Stomach (tissue), 9 donors: ENCODE data around the gene HTR2A. TPM values are rescaled to one million over a fixed set of nuclear protein-coding genes. Genes with fewer than 3 reads are reported as not detected.

Source experiments
- DNase-seq, 2 donors: peaks; one replicate each; pipeline versions ENCODE4 v3.0.0 to v3.0.0-alpha.2; 2013 to 2019
- H3K27ac ChIP-seq, 5 donors: fragments of 200-600 bp in 4 of 5; sonication (generic) in 4 of 5; one replicate each; pipeline ENCODE4 v1.5.1; 2013 to 2019; ENCODE audit warnings: mild to moderate bottlenecking in 1 of 5, moderate library complexity in 1 of 5
- H3K27me3 ChIP-seq, 3 donors: fragments of 200-600 bp; sonication (generic); one replicate each; pipeline ENCODE4 v1.5.1; 2017 to 2019; ENCODE audit warnings: mixed run types in 1 of 3
- H3K36me3 ChIP-seq, 4 donors: fragments of 200-600 bp; sonication (generic); 1 replicate in 3 of 4; 2 replicates in 1 of 4; pipeline ENCODE4 v1.5.1; 2016 to 2019
- H3K4me1 ChIP-seq, 4 donors: fragments of 200-600 bp; sonication (generic); one replicate each; pipeline ENCODE4 v1.5.1; 2016 to 2019
- H3K4me3 ChIP-seq, 4 donors: fragments of 200-600 bp; sonication (generic) in 3 of 4; one replicate each; pipeline ENCODE4 v1.5.1; 2016 to 2019; ENCODE audit warnings: mild to moderate bottlenecking in 1 of 4
- H3K9me3 ChIP-seq, 4 donors: fragments of 200-600 bp; sonication (generic); one replicate each; pipeline ENCODE4 v1.5.1; 2016 to 2019
- CTCF ChIP-seq, 7 experiments: fragments of 450-650 bp in 4 of 7; fragments of 200-600 bp in 3 of 7; sonication (generic) in 3 of 7; IDR thresholded peaks; one replicate each; pipeline ENCODE4 v1.5.1; 2016 to 2019; ENCODE audit warnings: antibody characterized with exemption in 7 of 7, control low read depth in 2 of 7, mild to moderate bottlenecking in 1 of 7
- EP300 ChIP-seq: sonication (generic); formaldehyde crosslinking; IDR thresholded peaks from one replicate; pipeline ENCODE4 v1.6.1; 2017; ENCODE audit warnings: antibody characterized with exemption
- POLR2A ChIP-seq, 4 donors: fragments of 450-650 bp; IDR thresholded peaks; one replicate each; pipeline ENCODE4 v1.6.1; 2016; ENCODE audit warnings: antibody characterized with exemption in 4 of 4, control low read depth in 2 of 4, mild to moderate bottlenecking in 1 of 4, moderate library complexity in 1 of 4
- POLR2AphosphoS5 ChIP-seq, 3 donors: sonication (generic); formaldehyde crosslinking; IDR thresholded peaks; one replicate each; pipeline ENCODE4 v1.6.1; 2016; ENCODE audit warnings: antibody characterized with exemption in 3 of 3
- WGBS, 5 donors: extraction: QIAGEN DNeasy Blood & Tissue Kit in 3 of 5; methylation state at CpG; one replicate each; pipeline versions ENCODE4 v1.1.5 to v1.1.7; 2013 to 2018; 5-methylcytosine and 5-hydroxymethylcytosine counted together
- intact Hi-C: fragments of 100-400 bp; cut with DNase I; formaldehyde crosslinking; loops from one replicate; pipeline ENCODE4 v1.15.1; 2023; ENCODE audit warnings: low total_unique reads
- polyA plus RNA-seq, 3 donors: library from polyadenylated mRNA; stranded (reverse); fragments of 200-250 nt; gene quantifications; one replicate each; pipeline ENCODE4 v1.2.3, GENCODE V29; 2013
- total RNA-seq, 5 donors: library from RNA; depleted of rRNA; stranded (reverse); fragments of >200 nt; gene quantifications; one replicate each; pipeline versions ENCODE4 v1.1.0 to v1.2.3, GENCODE V29; 2014 to 2016
- donor health status: healthy with polysubstance abuse.
- donor health status: Bipolar disorder and iron deficiency.
- donor health status: healthy.

HTR2A gene
- total and polyA plus RNA-seq, 8 donors = 0.33 to 1.8 (median 0.87) TPM; not detected in 3

DNA sequence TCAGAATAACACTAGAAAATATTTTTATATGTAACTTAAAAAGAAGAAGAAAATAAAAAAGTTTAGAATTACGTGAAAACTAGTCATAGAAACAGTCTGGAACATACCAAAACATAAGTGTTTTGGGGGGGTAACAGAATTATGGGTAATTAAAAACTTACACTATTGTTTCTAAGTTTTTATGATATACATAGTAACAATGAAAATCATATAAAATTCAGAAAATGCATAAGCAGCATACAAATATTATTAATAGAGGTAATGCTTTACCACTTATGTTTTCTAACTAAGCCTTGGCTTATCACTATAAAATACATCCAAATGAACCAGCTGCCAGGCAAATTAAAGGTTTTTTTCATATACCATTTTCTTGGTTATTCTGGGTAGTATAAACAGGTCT, 114.8 kb downstream of the HTR2A start:
- Histone ChIP-seq H3K4me1 (no peaks in the 10 kb centered on the region), H3K36me3 (peaks cover 12 to 99% (median 96%) of the 10 kb centered on the region in 4 donors), H3K27ac (no peak overlapping the region), H3K27me3 (no peaks in the 10 kb centered on the region), H3K4me3 (no peak overlapping the region), H3K9me3 (no peaks in the 10 kb centered on the region)
- WGBS, 5 donors = 84 to 97% (median 95%) methylated on average over 1 of the region's 1 CpG
- intact Hi-C loops = no loop called here
- no peak for DNase-seq
- TF ChIP-seq EP300 (no peak), POLR2AphosphoS5 (IDR thresholded peaks at IDR 0.05) (no peak), POLR2A (IDR thresholded peaks at IDR 0.05) (no peak), CTCF (IDR thresholded peaks at IDR 0.05) (no peak)

Other genes with a start within 250 kb of the HTR2A start
- 100 to 1,000 TPM in 1 of 5 donors, 10 to 100 TPM in 4; 26.8 to 111 (median 93.3) TPM for gene ESD, start 99.9 kb downstream of the HTR2A start, total RNA-seq
- 100 to 1,000 TPM in 1 of 3 donors, 10 to 100 TPM in 2; 86.9 to 116 (median 94.4) TPM for gene ESD, start 99.9 kb downstream of the HTR2A start, polyA plus RNA-seq